Measurements from ENCODE around the gene GRM8.
"Not testable (repeated sequence)": the region's sequence is repeated elsewhere in the genome, so short reads cannot be mapped to it uniquely, and the experiment has no call there.

The GRM8 gene

DNA sequence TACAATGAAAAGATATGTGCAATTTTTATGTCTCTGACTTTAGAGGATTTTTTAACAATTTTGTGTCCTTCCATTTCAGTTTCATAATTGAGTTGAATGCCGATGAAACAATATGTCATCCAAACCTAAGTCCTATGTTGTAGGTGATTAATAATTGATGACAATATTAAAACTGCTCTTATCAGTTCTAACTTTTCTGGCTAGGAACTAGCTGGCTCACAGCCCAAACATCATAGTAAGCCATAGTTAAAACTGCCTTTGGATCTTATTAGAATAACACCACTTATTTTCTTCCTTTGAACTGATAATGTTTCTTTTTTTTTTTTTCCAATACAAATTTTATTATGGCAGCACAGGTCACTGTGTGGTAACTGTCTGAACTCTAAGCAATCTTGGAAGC lies 230.9 kb downstream of the GRM8 start:
- no peak for FAIRE-seq

- no peak for FAIRE-seq
These were observed 231.6 kb downstream of the GRM8 start for GRCh38 chr7:127021019-127021738.

GRCh38 chr7:127018889-127019288 lies 233.9 kb downstream of the GRM8 start:
- no peak for FAIRE-seq

GRCh38 chr7:127017196-127017595 lies 235.5 kb downstream of the GRM8 start:
- FAIRE-seq, result no peak

DNA sequence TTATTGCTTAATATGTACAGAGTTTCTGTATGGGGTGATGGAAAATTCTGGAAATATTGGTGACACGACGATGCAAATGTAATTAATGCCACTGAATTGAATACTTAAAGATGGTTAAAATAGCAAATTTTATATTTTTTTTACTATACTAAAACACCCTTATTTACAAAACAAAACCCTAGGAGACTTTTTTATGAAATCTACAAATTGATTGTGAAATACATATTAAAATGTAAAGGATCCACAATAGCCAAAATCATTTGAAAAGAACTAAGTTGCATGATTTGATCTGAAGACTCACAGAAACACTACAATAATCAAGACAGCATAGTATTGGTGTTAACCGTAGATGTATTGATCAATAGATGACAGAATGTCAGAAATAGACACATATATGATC lies 252.0 kb downstream of the GRM8 start:
- no peak for FAIRE-seq

DNA sequence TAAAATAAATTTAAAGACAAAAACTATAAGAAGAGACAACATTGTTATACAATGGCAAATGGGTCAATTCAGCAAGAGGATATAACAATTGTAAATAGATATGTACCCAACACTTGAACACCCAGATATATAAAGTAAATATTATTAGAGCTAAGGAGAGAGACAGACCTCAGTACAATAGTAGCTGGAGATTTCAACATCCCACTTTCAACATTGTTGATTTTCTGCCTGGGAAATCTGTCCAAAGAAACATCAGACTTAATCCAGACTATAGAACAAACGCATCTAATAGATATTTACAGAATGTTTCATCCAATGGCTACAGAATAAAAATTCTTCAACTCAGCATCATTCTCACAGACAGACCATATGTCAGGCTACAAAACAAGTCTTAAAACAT lies 256.1 kb downstream of the GRM8 start:
- FAIRE-seq, result no peak

- no peak for FAIRE-seq
These were observed 259.0 kb downstream of the GRM8 start for GRCh38 chr7:126993626-126994213.

GRCh38 chr7:126988022-126988421 lies 264.7 kb downstream of the GRM8 start:
- FAIRE-seq, result no peak

- FAIRE-seq, result no peak
These were observed 273.0 kb downstream of the GRM8 start for GRCh38 chr7:126979722-126980121.

GRCh38 chr7:126978865-126979264 lies 273.9 kb downstream of the GRM8 start:
- no peak for FAIRE-seq

DNA sequence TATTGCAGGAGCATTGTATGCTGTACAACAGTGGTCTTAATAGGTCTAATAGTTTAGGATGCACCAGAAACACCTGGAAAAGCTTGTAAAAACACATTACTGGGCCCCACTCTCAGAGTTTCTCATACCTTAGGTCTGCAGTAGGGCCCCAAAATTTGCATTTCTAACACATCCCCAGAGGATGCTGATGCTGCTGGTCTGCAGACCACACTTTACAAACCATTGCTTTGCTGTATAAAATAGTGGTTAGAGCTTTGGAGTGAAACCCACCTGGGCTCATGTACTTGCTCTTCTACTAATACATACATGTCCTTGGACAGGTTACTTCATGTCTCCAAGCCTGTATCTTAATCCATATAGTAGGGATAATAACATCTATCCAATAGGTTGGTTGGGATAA lies 279.7 kb downstream of the GRM8 start:
- FAIRE-seq, result no peak

DNA sequence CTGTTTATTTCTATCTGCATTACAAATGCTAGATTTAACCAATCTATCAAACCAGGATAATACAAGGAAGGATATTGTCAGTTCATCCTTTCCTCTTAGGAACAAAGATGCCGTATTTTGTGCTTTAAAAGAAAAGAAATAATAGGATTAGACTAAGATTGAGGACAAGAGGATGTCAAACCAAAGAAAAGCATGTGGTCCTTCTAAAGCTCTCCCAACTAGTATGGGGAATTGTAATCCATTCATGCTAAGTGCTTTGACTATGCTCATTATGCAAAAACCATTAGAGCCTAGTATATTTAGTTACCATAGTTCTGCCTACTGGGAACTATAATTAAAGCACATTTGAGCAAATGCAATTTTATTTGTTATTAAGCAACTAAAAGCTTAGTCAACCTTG lies 280.2 kb downstream of the GRM8 start:
- FAIRE-seq, result no peak

- FAIRE-seq, result no peak
These were observed 293.1 kb downstream of the GRM8 start for GRCh38 chr7:126959649-126960048.

GRCh38 chr7:126958367-126958766 lies 294.4 kb downstream of the GRM8 start:
- no peak for FAIRE-seq

GRCh38 chr7:126957443-126957842 lies 295.3 kb downstream of the GRM8 start:
- FAIRE-seq, result no peak

- FAIRE-seq, result no peak
These were observed 299.3 kb downstream of the GRM8 start for GRCh38 chr7:126953461-126953860.

- no peak for FAIRE-seq
These were observed 304.1 kb downstream of the GRM8 start for GRCh38 chr7:126948664-126949063.

- no peak for FAIRE-seq
These were observed 311.9 kb downstream of the GRM8 start for GRCh38 chr7:126940723-126941307.

- no peak for FAIRE-seq
These were observed 315.6 kb downstream of the GRM8 start for GRCh38 chr7:126937171-126937570.

- no peak for FAIRE-seq
These were observed 321.2 kb downstream of the GRM8 start for GRCh38 chr7:126931581-126931980.

DNA sequence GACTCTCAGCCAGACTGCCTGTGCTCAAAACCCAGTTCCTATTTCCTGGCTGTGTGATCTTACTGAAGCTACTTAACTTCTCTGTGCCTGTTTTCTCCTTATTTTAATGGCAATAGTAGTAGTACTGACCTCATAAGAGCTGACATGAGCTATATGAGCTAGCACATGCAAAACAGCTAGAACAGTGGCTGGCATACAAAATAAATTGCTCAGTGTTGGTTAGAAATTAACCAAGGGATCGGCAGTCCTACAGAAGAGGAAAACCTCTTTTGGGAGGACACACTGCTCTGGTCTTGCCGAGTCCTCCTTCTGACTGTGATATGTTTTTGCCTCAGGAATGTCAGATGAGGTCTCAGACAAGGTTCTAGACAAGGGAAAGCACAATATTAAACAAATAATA lies 322.6 kb downstream of the GRM8 start:
- FAIRE-seq, result no peak

- FAIRE-seq, result no peak
These were observed 328.3 kb downstream of the GRM8 start for GRCh38 chr7:126924477-126924876.

- not testable (repeated sequence) for FAIRE-seq
These were observed 341.1 kb downstream of the GRM8 start for GRCh38 chr7:126911627-126912026.

- not testable (repeated sequence) for FAIRE-seq
These were observed 344.2 kb downstream of the GRM8 start for GRCh38 chr7:126908564-126908963.

GRCh38 chr7:126907657-126908056 lies 345.1 kb downstream of the GRM8 start:
- FAIRE-seq, result not testable (repeated sequence)
